HS-27A (cell line): ENCODE measurements around the gene GAS2L2.

Experiments
- DNase-seq: peaks from one replicate; pipeline ENCODE4 v3.0.0-alpha.2; 2012; ENCODE audit warnings: low read depth, missing footprints

The GAS2L2 gene

DNA sequence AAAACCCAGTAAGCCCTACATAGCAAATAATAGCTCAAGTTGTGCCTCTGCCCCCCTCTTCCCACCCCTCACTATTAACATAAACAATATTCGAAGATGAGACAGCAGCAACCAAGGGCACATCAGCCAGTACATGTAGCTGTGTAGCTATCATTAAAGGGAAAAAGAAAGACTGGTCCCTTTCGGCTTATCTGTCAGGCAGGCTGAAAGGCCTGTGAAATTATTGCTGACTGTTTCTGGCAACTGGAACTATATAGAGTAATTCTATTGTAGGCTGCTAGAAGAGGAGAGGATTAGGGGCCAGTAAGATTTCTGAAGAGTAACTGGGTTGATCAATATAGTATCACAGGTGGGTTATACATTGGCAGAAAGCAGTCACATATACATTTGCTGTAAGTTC lies 58.1 kb downstream of the GAS2L2 start:
- no peak for DNase-seq
